ENCODE results near the gene DENND4A. TPM values are rescaled to one million over a fixed set of nuclear protein-coding genes. Genes with fewer than 3 reads are reported as not detected.

The DENND4A gene
- total and polyA plus RNA-seq, 9 of the 15 experiments (the other 6 are each of a cell fraction or from before 2014, with no cell fraction given) = 6.8 to 32.3 (median 19.9) TPM

GRCh38 chr15:65818927-65819562 is 27.0 kb upstream of the DENND4A start (continued):
- TF ChIP-seq ZNF79 (CRISPR knock-in tag; IDR thresholded peaks at IDR 0.05; ENCODE audit: low read depth) (no peak), ETV6 (IDR thresholded peaks at IDR 0.05; ENCODE audit: borderline replicate concordance in 1 of 2, low read depth in 2 of 2, low read length in 1 of 2) (no peak), ETV6 (CRISPR knock-in tag; IDR thresholded peaks at IDR 0.05; ENCODE audit: borderline replicate concordance) (no peak), MBD2 (IDR thresholded peaks at IDR 0.05; ENCODE audit: borderline replicate concordance, low read depth) (no peak), POLR2H (tag; IDR thresholded peaks at IDR 0.05; ENCODE audit: low read depth) (peak; percentile 49; the same call in 1 of the 2 replicates), RB1 (IDR thresholded peaks at IDR 0.05; ENCODE audit: low read depth) (no peak), HDAC2 (IDR thresholded peaks at IDR 0.05) (no peak), SAFB2 (IDR thresholded peaks at IDR 0.05; ENCODE audit: borderline replicate concordance, low read depth, low read length, severe bottlenecking) (no peak), PURB (CRISPR knock-in tag; IDR thresholded peaks at IDR 0.05; ENCODE audit: low read depth) (no peak), KDM5B (IDR thresholded peaks at IDR 0.05; ENCODE audit: insufficient replicate concordance, low read depth, low read length) (no peak), ARID3B (CRISPR knock-in tag; IDR thresholded peaks at IDR 0.05; ENCODE audit: borderline replicate concordance) (no peak), VEZF1 (CRISPR knock-in tag; IDR thresholded peaks at IDR 0.05) (no peak; the same call in 1 of the 2 replicates), MLX (CRISPR knock-in tag; conservative IDR thresholded peaks at IDR 0.05) (no peak), ZNF695 (CRISPR knock-in tag; IDR thresholded peaks at IDR 0.05) (no peak), NFE2 (IDR thresholded peaks at IDR 0.05; ENCODE audit: low read depth) (peak; percentile 19; the same call in 1 of the 2 replicates), ZNF507 (tag; conservative IDR thresholded peaks at IDR 0.05) (no peak), TFAM (CRISPR knock-in tag; conservative IDR thresholded peaks at IDR 0.05) (no peak), SIN3B (IDR thresholded peaks at IDR 0.05; ENCODE audit: low read depth) (no peak)
